ENCODE data around the gene TRIP11.
"Not testable (repeated sequence)": the region's sequence is repeated elsewhere in the genome, so short reads cannot be mapped to it uniquely, and the experiment has no call there.

Gene TRIP11

DNA sequence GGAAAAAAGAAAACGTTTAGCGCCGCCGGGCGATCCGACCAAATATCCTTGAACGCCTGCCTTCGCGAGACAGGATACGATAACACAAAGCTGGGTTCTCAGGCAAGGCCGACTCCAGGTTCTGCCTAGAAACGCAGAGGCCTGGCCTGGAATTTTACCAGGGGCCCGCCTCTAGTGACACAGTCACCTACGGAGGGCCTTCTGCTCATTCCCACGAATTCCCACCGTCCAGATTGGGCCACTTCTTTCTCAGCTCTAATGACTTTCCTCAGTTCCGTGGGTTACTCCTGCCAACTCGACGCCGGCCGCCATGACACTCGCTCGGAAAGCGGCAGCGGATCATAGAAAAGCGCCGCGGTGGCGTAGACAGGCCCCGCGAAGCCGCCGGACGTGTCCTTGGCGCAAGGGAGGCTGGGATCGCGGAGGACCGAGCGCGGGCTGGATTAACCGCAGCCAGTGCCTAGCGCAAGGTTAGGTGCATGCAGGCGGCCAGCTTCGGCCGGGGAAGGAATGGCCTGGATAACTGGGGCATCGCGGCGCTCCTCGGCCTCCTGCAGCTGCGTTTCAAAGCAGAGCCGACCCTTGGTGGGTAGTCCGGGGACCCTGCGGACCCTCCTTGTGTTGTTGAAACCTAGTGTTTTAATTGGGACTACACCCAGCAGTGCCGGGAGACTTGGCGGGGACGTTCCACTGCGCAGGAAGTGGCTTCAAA, at the start of gene TRIP11:
Gene TRIP11 (minus strand): TSS at position 341 of the 712 bp plus-strand sequence. CDS start 374 bp downstream, outside the sequence.
- DNase-seq, result peak; percentile 92 to 96

GRCh38 chr14:92088494-92088893, 48.6 kb upstream of the TRIP11 start:
- no peak for DNase-seq

GRCh38 chr14:92074555-92074954, 34.7 kb upstream of the TRIP11 start:
- no peak for DNase-seq

GRCh38 chr14:92058006-92058917, 18.4 kb upstream of the TRIP11 start:
- no peak for DNase-seq

- DNase-seq, result no peak
Observed at GRCh38 chr14:92049781-92050180, 9.9 kb upstream of the TRIP11 start.

DNA sequence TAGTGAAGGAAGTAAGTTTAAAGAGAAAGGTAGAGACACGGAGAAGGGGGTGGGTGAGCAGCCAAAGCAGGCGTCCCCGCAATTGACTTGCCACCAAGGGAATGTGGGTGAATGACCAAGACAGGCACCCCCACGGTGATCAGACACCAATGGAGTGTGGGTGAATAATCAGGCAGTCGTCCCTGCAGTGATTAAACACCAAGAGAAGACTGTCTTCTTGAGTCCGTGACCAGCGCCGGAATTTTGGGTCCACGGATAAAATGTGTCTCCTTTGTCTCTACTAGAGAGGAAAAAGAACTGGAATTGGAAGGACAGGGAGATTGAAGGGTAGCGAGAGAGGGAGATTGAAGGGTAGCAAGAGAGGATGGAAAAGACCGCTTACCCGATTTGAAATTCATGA, 9.4 kb upstream of the TRIP11 start:
- DNase-seq, result not testable (repeated sequence)

GRCh38 chr14:92045904-92046303, 6.0 kb upstream of the TRIP11 start:
- not testable (repeated sequence) for DNase-seq

DNA sequence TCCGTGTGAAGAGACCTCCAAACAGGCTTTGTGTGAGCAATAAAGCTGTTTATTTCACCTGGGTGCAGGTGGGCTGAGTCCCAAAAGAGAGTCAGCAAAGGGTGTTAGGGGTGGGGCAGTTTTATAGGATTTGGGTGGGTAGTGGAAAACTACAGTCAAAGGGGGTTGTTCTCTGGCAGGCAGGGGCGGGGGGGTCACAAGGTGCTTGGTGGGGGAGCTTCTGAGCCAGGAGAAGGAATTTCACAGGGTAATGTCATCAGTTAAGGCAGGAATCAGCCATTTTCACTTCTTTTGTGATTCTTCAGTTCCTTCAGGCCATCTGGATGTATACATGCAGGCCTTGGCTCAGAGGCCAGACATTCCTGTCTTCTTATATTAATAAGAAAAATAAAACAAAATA, 1.9 kb upstream of the TRIP11 start:
- DNase-seq, result not testable (repeated sequence)

DNA sequence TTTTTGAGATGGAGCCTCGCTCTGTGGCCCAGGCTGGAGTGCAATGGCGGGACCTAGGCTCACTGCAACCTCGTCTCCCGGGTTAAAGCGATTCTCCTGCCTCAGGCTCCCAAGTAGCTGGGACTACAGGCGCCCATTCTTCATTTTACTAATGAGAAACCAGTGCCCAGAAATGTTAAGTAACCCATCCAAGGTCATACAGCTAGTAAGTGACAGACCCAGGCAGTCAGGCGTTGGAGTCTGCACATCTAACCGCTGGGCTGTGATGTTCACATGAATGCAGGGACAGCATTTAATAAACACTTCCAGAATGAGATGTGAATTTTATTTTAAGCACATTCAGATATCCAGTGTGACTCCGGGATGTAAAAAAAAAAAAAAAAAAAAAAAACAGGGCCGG, 1.3 kb upstream of the TRIP11 start:
- no peak for DNase-seq

- DNase-seq, result peak in 1 of 2 donors; percentile 37
Observed at GRCh38 chr14:92040431-92041051, 682 bp upstream of the TRIP11 start.

GRCh38 chr14:92039063-92039718, 668 bp downstream of the TRIP11 start:
- peak in 1 of 2 donors; percentile 32 for DNase-seq

DNA sequence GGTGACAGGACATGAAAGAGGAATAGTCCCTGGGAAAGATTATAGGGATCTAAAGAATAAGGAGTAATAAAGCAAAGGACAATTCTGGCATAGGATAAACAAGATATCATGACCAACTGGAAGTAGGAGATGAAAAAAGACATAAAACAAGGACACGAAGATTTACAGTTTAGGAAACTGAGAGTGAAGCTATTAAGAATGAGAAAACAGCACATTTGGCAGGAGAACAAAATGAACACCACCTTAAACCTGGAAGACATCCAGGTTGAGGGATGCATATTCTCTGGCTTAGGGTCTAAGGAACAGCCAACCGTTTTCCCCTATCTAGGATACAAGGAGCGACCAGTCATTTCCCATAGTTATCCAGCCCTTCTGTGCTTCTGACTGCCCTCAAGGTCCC, 1.9 kb downstream of the TRIP11 start:
- DNase-seq, result no peak

- no peak for DNase-seq
Observed at GRCh38 chr14:92035890-92036289, 4.0 kb downstream of the TRIP11 start.

- DNase-seq, result no peak
Observed at GRCh38 chr14:92033906-92034687, 5.8 kb downstream of the TRIP11 start.

DNA sequence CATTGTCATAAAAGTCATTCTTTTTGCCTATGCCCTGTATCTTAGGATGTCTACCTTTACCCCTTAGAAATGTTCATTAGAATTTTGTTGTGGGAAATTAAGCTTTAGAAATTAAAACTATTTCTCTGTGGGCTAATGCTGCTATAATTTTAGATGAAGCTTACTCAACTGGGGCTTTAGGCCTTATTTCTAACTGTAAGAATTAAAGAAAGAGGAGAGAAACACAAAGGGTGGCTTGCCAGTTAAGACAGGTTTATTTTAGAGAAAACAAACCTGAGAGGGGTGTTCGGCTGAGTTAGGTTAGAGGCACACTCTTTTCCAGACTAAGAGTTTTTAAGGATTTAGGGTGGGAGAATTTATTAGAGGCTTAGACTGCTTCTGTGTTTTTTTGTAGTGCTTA, 6.4 kb downstream of the TRIP11 start:
- no peak for DNase-seq

- no peak for DNase-seq
Observed at GRCh38 chr14:92026548-92027190, 13.2 kb downstream of the TRIP11 start.

GRCh38 chr14:92022036-92022435, 17.8 kb downstream of the TRIP11 start:
- no peak for DNase-seq

- DNase-seq, result no peak
Observed at GRCh38 chr14:92021523-92021922, 18.3 kb downstream of the TRIP11 start.

GRCh38 chr14:92014040-92014439, 25.8 kb downstream of the TRIP11 start:
- no peak for DNase-seq

DNA sequence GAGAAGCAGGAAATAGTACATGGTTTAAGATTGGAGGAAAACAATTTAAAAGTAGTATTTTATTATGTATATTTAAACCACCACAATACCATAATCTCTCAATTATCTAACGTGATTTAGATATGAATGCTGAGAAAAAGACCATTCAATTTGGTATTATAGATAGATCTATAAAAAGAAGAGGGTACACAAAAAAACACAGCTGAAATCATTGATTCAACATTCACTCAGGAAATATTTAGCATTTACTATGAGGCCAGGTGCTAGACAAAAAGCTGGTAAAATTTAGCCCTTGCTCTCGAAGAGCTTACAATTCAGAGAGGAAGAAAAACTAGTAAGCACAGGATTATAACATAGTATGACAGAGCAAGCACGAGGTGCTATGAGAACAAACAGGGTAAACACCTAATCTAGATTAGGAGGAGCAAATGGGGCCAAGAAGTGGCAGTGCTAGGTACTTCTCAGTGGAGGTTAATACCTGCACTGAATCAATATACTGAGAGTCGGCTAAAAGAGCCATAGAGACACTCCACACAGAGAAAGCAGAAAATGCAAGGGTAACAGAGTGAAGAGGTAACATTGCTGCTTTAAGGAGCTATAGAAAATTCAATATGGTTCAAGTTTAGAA, 27.6 kb downstream of the TRIP11 start:
- no peak for DNase-seq

DNA sequence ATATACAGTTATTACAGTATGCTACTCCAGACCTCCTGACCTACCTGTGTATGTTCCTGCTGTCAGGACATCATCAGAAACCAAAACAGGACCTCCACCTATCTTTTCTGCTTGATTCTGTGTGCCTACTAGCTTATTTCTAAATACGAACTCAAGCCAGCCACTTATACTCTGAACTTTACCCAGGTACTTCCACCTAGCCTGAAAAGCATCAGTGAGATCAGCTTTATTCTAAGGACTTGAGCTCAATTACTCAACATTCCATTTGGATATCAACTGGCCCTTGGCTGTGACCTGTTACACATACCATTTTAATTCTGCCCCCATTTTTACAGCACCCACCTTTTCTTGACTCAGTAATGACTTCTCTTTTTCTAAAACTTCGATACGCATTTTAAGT, 29.2 kb downstream of the TRIP11 start:
- no peak for DNase-seq

All from CD4-positive, alpha-beta T cell treated with Interferon alpha-2 for 1 hour (primary cell).